K562 (cell line): ENCODE measurements around the gene EAF1. TPM values are rescaled to one million over a fixed set of nuclear protein-coding genes. Genes with fewer than 3 reads are reported as not detected.

Experiments
- ARID3A ChIP-seq: IDR thresholded peaks from 2 replicates; pipeline ENCODE4 v1.6.1; 2012; ENCODE audit warnings: low read depth, low read length, improper control_type of control experiment, borderline replicate concordance
- ARID3B ChIP-seq: fragments of 250-450 bp; sonication (Bioruptor Pico); IDR thresholded peaks from 2 replicates; pipeline ENCODE4 v1.4.0; 2020; ENCODE audit warnings: borderline replicate concordance
- CBFA2T2 ChIP-seq: fragments of 450-650 bp; conservative IDR thresholded peaks from 2 replicates; pipeline ENCODE4 v1.6.1; 2017; ENCODE audit warnings: mild to moderate bottlenecking
- CREB5 ChIP-seq: fragments of 250-450 bp; sonication (Bioruptor Pico); IDR thresholded peaks from 2 replicates; pipeline ENCODE4 v1.5.0; 2020; ENCODE audit warnings: mild to moderate bottlenecking
- ESRRA ChIP-seq: fragments of 450-650 bp; IDR thresholded peaks from 2 replicates; pipeline ENCODE4 v1.6.1; 2014; ENCODE audit warnings: low read depth, mild to moderate bottlenecking, moderate library complexity, borderline replicate concordance
- HMBOX1 ChIP-seq: sonication (generic); IDR thresholded peaks from 2 replicates; pipeline ENCODE4 v1.6.1; 2016
- KLF13 ChIP-seq: fragments of 450-650 bp; IDR thresholded peaks from 2 replicates; pipeline ENCODE4 v1.6.1; 2016; ENCODE audit warnings: missing genetic modification characterization, low read depth, mild to moderate bottlenecking, missing compliant biosample characterization, moderate library complexity, borderline replicate concordance
- MAFF ChIP-seq: IDR thresholded peaks from 2 replicates; pipeline ENCODE4 v1.6.1; 2012; ENCODE audit warnings: low read length, improper control_type of control experiment
- MXI1 ChIP-seq: IDR thresholded peaks from 2 replicates; pipeline ENCODE4 v1.6.1; 2011; ENCODE audit warnings: low read depth, mild to moderate bottlenecking, improper control_type of control experiment, low read length
- NFIC ChIP-seq: fragments of 450-650 bp; IDR thresholded peaks from 2 replicates; pipeline ENCODE4 v1.6.1; 2017; ENCODE audit warnings: mild to moderate bottlenecking, inconsistent platforms
- NUFIP1 ChIP-seq: fragments of 450-650 bp; IDR thresholded peaks from 2 replicates; pipeline ENCODE4 v1.6.1; 2018; ENCODE audit not compliant: partially characterized antibody
- POLR2B ChIP-seq: fragments of 450-650 bp; IDR thresholded peaks from 2 replicates; pipeline ENCODE4 v1.6.1; 2018; ENCODE audit warnings: low read depth; ENCODE audit not compliant: partially characterized antibody
- SNAPC5 ChIP-seq: fragments of 250-450 bp; sonication (Bioruptor Pico); IDR thresholded peaks from 2 replicates; pipeline ENCODE4 v1.8.0; 2021; ENCODE audit warnings: moderate library complexity, mild to moderate bottlenecking, inconsistent platforms
- TRIM25 ChIP-seq: fragments of 450-650 bp; IDR thresholded peaks from 2 replicates; pipeline ENCODE4 v1.7.0; 2016; ENCODE audit warnings: borderline replicate concordance
- ZNF253 ChIP-seq: fragments of 250-450 bp; sonication (Bioruptor Pico); conservative IDR thresholded peaks from 2 replicates; pipeline ENCODE4 v1.6.1; 2021; ENCODE audit warnings: mild to moderate bottlenecking
- ZNF324 ChIP-seq: fragments of 250-450 bp; sonication (Bioruptor Pico); IDR thresholded peaks from 2 replicates; pipeline ENCODE4 v1.4.0; 2020; ENCODE audit warnings: mild to moderate bottlenecking
- ZNF584 ChIP-seq: fragments of 200-800 bp; sonication (Bioruptor generic); IDR thresholded peaks from 2 replicates; pipeline ENCODE4 v1.6.1; 2016; ENCODE audit warnings: low read depth, mild to moderate bottlenecking, missing genetic modification characterization, missing compliant biosample characterization
- ZNF586 ChIP-seq: fragments of 450-650 bp; formaldehyde crosslinking; conservative IDR thresholded peaks from 2 replicates; pipeline ENCODE4 v1.4.0; 2020; ENCODE audit warnings: mild to moderate bottlenecking, moderate library complexity
- ZNF589 ChIP-seq: fragments of 200-800 bp; sonication (Bioruptor generic); IDR thresholded peaks from 2 replicates; pipeline ENCODE4 v1.6.1; 2016; ENCODE audit warnings: low read depth, missing genetic modification characterization, missing compliant biosample characterization
- polyA plus RNA-seq, 8 experiments: library from polyadenylated mRNA; depleted of rRNA in 4 of 8; stranded (reverse) in 5 of 8; unstranded in 3 of 8; fragments of >200 nt; fragmentation: Nextera tagmentation in 2 of 8; fragmentation: Illumina TruSeq in 1 of 8; extraction: Ambion mirVana in 2 of 8; extraction: Trizol in 1 of 8; gene quantifications; 2 replicates each; pipeline versions ENCODE4 v1.2.1 to v1.2.3, GENCODE V29; 2011 to 2014; ENCODE audit warnings: inconsistent platforms in 1 of 8, missing spikeins in 1 of 8
- total RNA-seq, 7 experiments: library from RNA; depleted of rRNA in 6 of 7; stranded (reverse); fragments of >200 nt in 6 of 7; fragmentation: Illumina TruSeq in 2 of 7; extraction: Trizol in 2 of 7; gene quantifications; 2 replicates each; pipeline versions ENCODE4 v1.2.1 to v1.2.3, GENCODE V29; 2011 to 2021; ENCODE audit warnings: low replicate concordance in 1 of 7

EAF1 gene
- total and polyA plus RNA-seq, 9 of the 15 experiments (the other 6 are each of a cell fraction or from before 2014, with no cell fraction given), result 7.0 to 26.8 (median 20.4) TPM

- TF ChIP-seq CREB5 (CRISPR knock-in tag), result 0 out of 2 replicates have a peak, but pooled peaks have one; percentile 39
- 0 out of 2 replicates have a peak, but pooled peaks have one; percentile 24 for TF ChIP-seq ZNF586 (CRISPR knock-in tag)
- peak; percentile 94 for TF ChIP-seq HMBOX1
- TF ChIP-seq ZNF253 (CRISPR knock-in tag), result no peak
- TF ChIP-seq TRIM25, result no peak
- no peak for TF ChIP-seq MAFF
- TF ChIP-seq CBFA2T2, result no peak
- peak; percentile 58; the same call in 1 of the 2 replicates for TF ChIP-seq ZNF589
- TF ChIP-seq NUFIP1, result no peak
- TF ChIP-seq POLR2B, result no peak
- peak; percentile 59 for TF ChIP-seq NFIC
- TF ChIP-seq ARID3B (CRISPR knock-in tag), result no peak
- TF ChIP-seq ZNF324 (CRISPR knock-in tag), result peak; percentile 55; the same call in 1 of the 2 replicates
- TF ChIP-seq MXI1, result no peak
- 0 out of 2 replicates have a peak, but pooled peaks have one; percentile 43 for TF ChIP-seq SNAPC5 (CRISPR knock-in tag)
- TF ChIP-seq ESRRA, result no peak
- TF ChIP-seq ARID3A, result no peak
- peak; percentile 66; the same call in 1 of the 2 replicates for TF ChIP-seq KLF13 (tag)
- peak; percentile 85 for TF ChIP-seq ZNF584 (CRISPR knock-in tag)
Measured at GRCh38 chr3:15380980-15381890, 46.2 kb upstream of the EAF1 start (continued).
